ENCODE measurements around the gene RTL10. TPM values are rescaled to one million over a fixed set of nuclear protein-coding genes. Genes with fewer than 3 reads are reported as not detected.

Gene RTL10
- total and polyA plus RNA-seq, 2 of the 13 experiments (the other 11 are each of a cell fraction or from before 2014, with no cell fraction given) = 14.1 to 15.8 TPM

GRCh38 chr22:19898831-19899567 lies 44.3 kb upstream of the RTL10 start (continued):
- TF ChIP-seq, protein P1, sequence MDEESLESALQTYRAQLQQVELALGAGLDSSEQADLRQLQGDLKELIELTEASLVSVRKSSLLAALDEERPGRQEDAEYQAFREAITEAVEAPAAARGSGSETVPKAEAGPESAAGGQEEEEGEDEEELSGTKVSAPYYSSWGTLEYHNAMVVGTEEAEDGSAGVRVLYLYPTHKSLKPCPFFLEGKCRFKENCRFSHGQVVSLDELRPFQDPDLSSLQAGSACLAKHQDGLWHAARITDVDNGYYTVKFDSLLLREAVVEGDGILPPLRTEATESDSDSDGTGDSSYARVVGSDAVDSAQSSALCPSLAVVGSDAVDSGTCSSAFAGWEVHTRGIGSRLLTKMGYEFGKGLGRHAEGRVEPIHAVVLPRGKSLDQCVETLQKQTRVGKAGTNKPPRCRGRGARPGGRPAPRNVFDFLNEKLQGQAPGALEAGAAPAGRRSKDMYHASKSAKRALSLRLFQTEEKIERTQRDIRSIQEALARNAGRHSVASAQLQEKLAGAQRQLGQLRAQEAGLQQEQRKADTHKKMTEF (CRISPR knock-in tag; IDR thresholded peaks at IDR 0.05) = peak; percentile 52; the same call in 1 of the 2 replicates
- TF ChIP-seq ZNF792 (CRISPR knock-in tag; IDR thresholded peaks at IDR 0.05) (no peak), ZNF761 (CRISPR knock-in tag; conservative IDR thresholded peaks at IDR 0.05) (no peak), ZBTB3 (CRISPR knock-in tag; IDR thresholded peaks at IDR 0.05; ENCODE audit: borderline replicate concordance, low read depth) (no peak), ARNT2 (CRISPR knock-in tag; IDR thresholded peaks at IDR 0.05; ENCODE audit: low read depth) (no peak), ZNF274 (CRISPR knock-in tag; IDR thresholded peaks at IDR 0.05) (peak; percentile 53; the same call in 1 of the 2 replicates), NCOR1 (IDR thresholded peaks at IDR 0.05; ENCODE audit: borderline replicate concordance, low read length) (no peak; the same call in 1 of the 2 replicates), ZBTB1 (CRISPR knock-in tag; IDR thresholded peaks at IDR 0.05; ENCODE audit: borderline replicate concordance) (no peak), KDM2A (CRISPR knock-in tag; IDR thresholded peaks at IDR 0.05; ENCODE audit: borderline replicate concordance, low read depth) (peak; percentile 31; the same call in 1 of the 2 replicates), XBP1 (CRISPR knock-in tag; IDR thresholded peaks at IDR 0.05) (no peak), ZNF569 (CRISPR knock-in tag; IDR thresholded peaks at IDR 0.05; ENCODE audit: borderline replicate concordance) (no peak), KAT7 (CRISPR knock-in tag; IDR thresholded peaks at IDR 0.05; ENCODE audit: borderline replicate concordance) (no peak), TBX2 (CRISPR knock-in tag; IDR thresholded peaks at IDR 0.05; ENCODE audit: borderline replicate concordance) (no peak; the same call in 1 of the 2 replicates), RBAK (CRISPR knock-in tag; IDR thresholded peaks at IDR 0.05) (peak; percentile 91), ZNF556 (CRISPR knock-in tag; IDR thresholded peaks at IDR 0.05; ENCODE audit: borderline replicate concordance) (no peak), ZSCAN20 (CRISPR knock-in tag; IDR thresholded peaks at IDR 0.05; ENCODE audit: borderline replicate concordance) (no peak), ARID2 (CRISPR knock-in tag; IDR thresholded peaks at IDR 0.05; ENCODE audit: borderline replicate concordance) (no peak), CSRNP1 (CRISPR knock-in tag; IDR thresholded peaks at IDR 0.05) (no peak), TFDP2 (CRISPR knock-in tag; IDR thresholded peaks at IDR 0.05) (peak; percentile 12; the same call in 1 of the 2 replicates), ZMYM2 (CRISPR knock-in tag; IDR thresholded peaks at IDR 0.05) (0 out of 2 replicates have a peak, but pooled peaks have one; percentile 79), RXRA (CRISPR knock-in tag; IDR thresholded peaks at IDR 0.05) (peak; percentile 57), ATF2 (CRISPR knock-in tag; IDR thresholded peaks at IDR 0.05) (no peak; the same call in 1 of the 2 replicates), NCOA5 (CRISPR knock-in tag; IDR thresholded peaks at IDR 0.05) (no peak), ZNF530 (CRISPR knock-in tag; IDR thresholded peaks at IDR 0.05; ENCODE audit: low read depth) (no peak)

All from HepG2 (cell line).